ENCODE data around the gene ABCD1.
A peak's percentile ranks its signal among the peaks of the same experiment; 100 is the strongest.
"Not testable (repeated sequence)": the region's sequence is repeated elsewhere in the genome, so short reads cannot be mapped to it uniquely, and the experiment has no call there.

The ABCD1 gene

GRCh38 chrX:153694687-153695270 lies 29.9 kb upstream of the ABCD1 start:
- DNase-seq: no peak

GRCh38 chrX:153696100-153696499 lies 28.6 kb upstream of the ABCD1 start:
- DNase-seq: no peak

GRCh38 chrX:153696538-153696937 lies 28.1 kb upstream of the ABCD1 start:
- not testable (repeated sequence) for DNase-seq

GRCh38 chrX:153696986-153697722 lies 27.5 kb upstream of the ABCD1 start:
- DNase-seq: not testable (repeated sequence)

GRCh38 chrX:153697924-153698865 lies 26.5 kb upstream of the ABCD1 start:
- DNase-seq: no peak

GRCh38 chrX:153699210-153699783 lies 25.4 kb upstream of the ABCD1 start:
- not testable (repeated sequence) for DNase-seq

- DNase-seq: not testable (repeated sequence)
Observed at GRCh38 chrX:153699784-153700371, 24.8 kb upstream of the ABCD1 start.

- no peak for DNase-seq
Observed at GRCh38 chrX:153700376-153700945, 24.2 kb upstream of the ABCD1 start.

GRCh38 chrX:153700967-153701366 lies 23.7 kb upstream of the ABCD1 start:
- DNase-seq: no peak

GRCh38 chrX:153701706-153702105 lies 22.9 kb upstream of the ABCD1 start:
- no peak for DNase-seq

- DNase-seq: no peak
Observed at GRCh38 chrX:153702336-153703035, 22.2 kb upstream of the ABCD1 start.

- DNase-seq: no peak
Observed at GRCh38 chrX:153703036-153703370, 21.7 kb upstream of the ABCD1 start.

GRCh38 chrX:153704021-153704526 lies 20.6 kb upstream of the ABCD1 start:
- DNase-seq: no peak

- not testable (repeated sequence) for DNase-seq
Observed at GRCh38 chrX:153704631-153705402, 19.8 kb upstream of the ABCD1 start.

GRCh38 chrX:153705403-153706060 lies 19.1 kb upstream of the ABCD1 start:
- DNase-seq: not testable (repeated sequence)

- no peak for DNase-seq
Observed at GRCh38 chrX:153706799-153707198, 17.9 kb upstream of the ABCD1 start.

- no peak for DNase-seq
Observed at GRCh38 chrX:153707406-153707805, 17.2 kb upstream of the ABCD1 start.

GRCh38 chrX:153708415-153708814 lies 16.2 kb upstream of the ABCD1 start:
- DNase-seq: peak; percentile 73

GRCh38 chrX:153709726-153710674 lies 14.7 kb upstream of the ABCD1 start:
- DNase-seq: no peak

All from right forelimb (tissue), 1 donor.